ENCODE measurements around the gene SLC39A8. TPM values are rescaled to one million over a fixed set of nuclear protein-coding genes. Genes with fewer than 3 reads are reported as not detected.

Gene SLC39A8
- total RNA-seq (10 to 100 TPM; 30.3 to 50.5 TPM), polyA plus RNA-seq (10 to 100 TPM; 14.6 to 14.9 TPM)

GRCh38 chr4:102344954-102345794, at the start of gene SLC39A8:
Gene SLC39A8, minus strand, starts transcription at chr4:102345482. Its CDS starts 820 bp downstream, at chr4:102344662.
- peak; percentile 85 for DNase-seq (ENCODE audit: low spot score)
- Histone ChIP-seq H3K4me1 (ENCODE audit: control insufficient read depth in 4 of 4, insufficient read depth in 4 of 4, low read length in 3 of 4) (peaks cover 0 to 20% (median 12%) of the 10 kb centered on the region in 4 donors), H3K9ac (ENCODE audit: low read depth in 1 of 2, low read length in 2 of 2) (peak within 1 kb of the TSS; percentile 91 to 93), H3K9me3 (ENCODE audit: control insufficient read depth in 4 of 4, low read length in 3 of 4) (no peaks in the 10 kb centered on the region), H3K27ac (ENCODE audit: low read depth in 1 of 2, low read length in 2 of 2) (peak within 1 kb of the TSS; percentile 95 to 96), H3K4me3 (ENCODE audit: low read depth in 1 of 3, low read length in 3 of 3) (peak within 1 kb of the TSS; percentile 71 to 87 (median 84)), H3K27me3 (ENCODE audit: control insufficient read depth in 4 of 4, insufficient read depth in 4 of 4, low read length in 3 of 4) (no peaks in the 10 kb centered on the region), H3K36me3 (ENCODE audit: control insufficient read depth in 4 of 4, insufficient read depth in 3 of 4, low read depth in 1 of 4, low read length in 3 of 4) (no peaks in the 10 kb centered on the region)
- TF ChIP-seq, protein P1, sequence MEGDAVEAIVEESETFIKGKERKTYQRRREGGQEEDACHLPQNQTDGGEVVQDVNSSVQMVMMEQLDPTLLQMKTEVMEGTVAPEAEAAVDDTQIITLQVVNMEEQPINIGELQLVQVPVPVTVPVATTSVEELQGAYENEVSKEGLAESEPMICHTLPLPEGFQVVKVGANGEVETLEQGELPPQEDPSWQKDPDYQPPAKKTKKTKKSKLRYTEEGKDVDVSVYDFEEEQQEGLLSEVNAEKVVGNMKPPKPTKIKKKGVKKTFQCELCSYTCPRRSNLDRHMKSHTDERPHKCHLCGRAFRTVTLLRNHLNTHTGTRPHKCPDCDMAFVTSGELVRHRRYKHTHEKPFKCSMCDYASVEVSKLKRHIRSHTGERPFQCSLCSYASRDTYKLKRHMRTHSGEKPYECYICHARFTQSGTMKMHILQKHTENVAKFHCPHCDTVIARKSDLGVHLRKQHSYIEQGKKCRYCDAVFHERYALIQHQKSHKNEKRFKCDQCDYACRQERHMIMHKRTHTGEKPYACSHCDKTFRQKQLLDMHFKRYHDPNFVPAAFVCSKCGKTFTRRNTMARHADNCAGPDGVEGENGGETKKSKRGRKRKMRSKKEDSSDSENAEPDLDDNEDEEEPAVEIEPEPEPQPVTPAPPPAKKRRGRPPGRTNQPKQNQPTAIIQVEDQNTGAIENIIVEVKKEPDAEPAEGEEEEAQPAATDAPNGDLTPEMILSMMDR (IDR thresholded peaks at IDR 0.05; ENCODE audit: low read depth, low read length, missing input control): peak; percentile 84
- TF ChIP-seq, protein P2, sequence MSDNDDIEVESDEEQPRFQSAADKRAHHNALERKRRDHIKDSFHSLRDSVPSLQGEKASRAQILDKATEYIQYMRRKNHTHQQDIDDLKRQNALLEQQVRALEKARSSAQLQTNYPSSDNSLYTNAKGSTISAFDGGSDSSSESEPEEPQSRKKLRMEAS (IDR thresholded peaks at IDR 0.05): peak; percentile 67
- TF ChIP-seq, protein P3, sequence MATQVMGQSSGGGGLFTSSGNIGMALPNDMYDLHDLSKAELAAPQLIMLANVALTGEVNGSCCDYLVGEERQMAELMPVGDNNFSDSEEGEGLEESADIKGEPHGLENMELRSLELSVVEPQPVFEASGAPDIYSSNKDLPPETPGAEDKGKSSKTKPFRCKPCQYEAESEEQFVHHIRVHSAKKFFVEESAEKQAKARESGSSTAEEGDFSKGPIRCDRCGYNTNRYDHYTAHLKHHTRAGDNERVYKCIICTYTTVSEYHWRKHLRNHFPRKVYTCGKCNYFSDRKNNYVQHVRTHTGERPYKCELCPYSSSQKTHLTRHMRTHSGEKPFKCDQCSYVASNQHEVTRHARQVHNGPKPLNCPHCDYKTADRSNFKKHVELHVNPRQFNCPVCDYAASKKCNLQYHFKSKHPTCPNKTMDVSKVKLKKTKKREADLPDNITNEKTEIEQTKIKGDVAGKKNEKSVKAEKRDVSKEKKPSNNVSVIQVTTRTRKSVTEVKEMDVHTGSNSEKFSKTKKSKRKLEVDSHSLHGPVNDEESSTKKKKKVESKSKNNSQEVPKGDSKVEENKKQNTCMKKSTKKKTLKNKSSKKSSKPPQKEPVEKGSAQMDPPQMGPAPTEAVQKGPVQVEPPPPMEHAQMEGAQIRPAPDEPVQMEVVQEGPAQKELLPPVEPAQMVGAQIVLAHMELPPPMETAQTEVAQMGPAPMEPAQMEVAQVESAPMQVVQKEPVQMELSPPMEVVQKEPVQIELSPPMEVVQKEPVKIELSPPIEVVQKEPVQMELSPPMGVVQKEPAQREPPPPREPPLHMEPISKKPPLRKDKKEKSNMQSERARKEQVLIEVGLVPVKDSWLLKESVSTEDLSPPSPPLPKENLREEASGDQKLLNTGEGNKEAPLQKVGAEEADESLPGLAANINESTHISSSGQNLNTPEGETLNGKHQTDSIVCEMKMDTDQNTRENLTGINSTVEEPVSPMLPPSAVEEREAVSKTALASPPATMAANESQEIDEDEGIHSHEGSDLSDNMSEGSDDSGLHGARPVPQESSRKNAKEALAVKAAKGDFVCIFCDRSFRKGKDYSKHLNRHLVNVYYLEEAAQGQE (IDR thresholded peaks at IDR 0.05): peak; percentile 92
- TF ChIP-seq EGR1 (IDR thresholded peaks at IDR 0.05; ENCODE audit: low read depth in 2 of 2): peak in 1 of 2 donors; percentile 84
- TF ChIP-seq YY1 (IDR thresholded peaks at IDR 0.05): peak; percentile 83
- peak; percentile 93 for TF ChIP-seq TAF1 (conservative IDR thresholded peaks at IDR 0.05)
- TF ChIP-seq FOXA2 (IDR thresholded peaks at IDR 0.05): no peak
- peak; percentile 83 to 93 for TF ChIP-seq RAD21 (IDR thresholded peaks at IDR 0.05)
- no peak for TF ChIP-seq GABPA (IDR thresholded peaks at IDR 0.05 in 1 of 2, conservative IDR thresholded peaks at IDR 0.05 in 1 of 2)
- TF ChIP-seq, protein P4, sequence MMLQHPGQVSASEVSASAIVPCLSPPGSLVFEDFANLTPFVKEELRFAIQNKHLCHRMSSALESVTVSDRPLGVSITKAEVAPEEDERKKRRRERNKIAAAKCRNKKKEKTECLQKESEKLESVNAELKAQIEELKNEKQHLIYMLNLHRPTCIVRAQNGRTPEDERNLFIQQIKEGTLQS (IDR thresholded peaks at IDR 0.05): no peak
- peak in 1 of 2 donors; percentile 31 for TF ChIP-seq HNF4A (conservative IDR thresholded peaks at IDR 0.05)
- peak; percentile 26 to 31 for TF ChIP-seq JUND (IDR thresholded peaks at IDR 0.05)
- peak; percentile 37 for TF ChIP-seq NR2F2 (IDR thresholded peaks at IDR 0.05)
- TF ChIP-seq RXRA (IDR thresholded peaks at IDR 0.05): peak; percentile 63 to 74
- TF ChIP-seq ZBTB33 (IDR thresholded peaks at IDR 0.05): no peak
- peak; percentile 69 for TF ChIP-seq SP1 (IDR thresholded peaks at IDR 0.05)
- no peak for TF ChIP-seq HNF4G (IDR thresholded peaks at IDR 0.05)
- TF ChIP-seq FOXA1 (IDR thresholded peaks at IDR 0.05): no peak
- WGBS: under 1% methylated on average over 54 of the region's 54 CpGs
